H9 (cell line): ENCODE measurements around the gene MCM7. TPM values are rescaled to one million over a fixed set of nuclear protein-coding genes. Genes with fewer than 3 reads are reported as not detected.

Source experiments
- DNase-seq: peaks from one replicate; pipeline ENCODE4 v3.0.0-alpha.2; 2017
- H2AFZ ChIP-seq: one replicate; pipeline ENCODE4 v1.6.1; 2013; ENCODE audit warnings: mild to moderate bottlenecking, low read length, control low read depth, moderate library complexity
- H2AK5ac ChIP-seq: 2 replicates; pipeline ENCODE4 v1.6.1; 2013; ENCODE audit warnings: low read length, control low read depth, mixed read lengths; ENCODE audit not compliant: insufficient read length
- H2BK120ac ChIP-seq: one replicate; pipeline ENCODE4 v1.6.1; 2013; ENCODE audit warnings: low read depth, mild to moderate bottlenecking, low read length, control low read depth, inconsistent platforms; ENCODE audit not compliant: poor library complexity, severe bottlenecking
- H2BK12ac ChIP-seq: 2 replicates; pipeline ENCODE4 v1.6.1; 2013; ENCODE audit warnings: low read length, control low read depth, mixed read lengths, low read depth; ENCODE audit not compliant: insufficient read length
- H2BK15ac ChIP-seq: 2 replicates; pipeline ENCODE4 v1.6.1; 2013; ENCODE audit warnings: low read depth, low read length, control low read depth
- H2BK20ac ChIP-seq: one replicate; pipeline ENCODE4 v1.6.1; 2013; ENCODE audit warnings: low read depth, mild to moderate bottlenecking, low read length, control low read depth, inconsistent platforms; ENCODE audit not compliant: poor library complexity, severe bottlenecking
- H2BK5ac ChIP-seq: 2 replicates; pipeline ENCODE4 v1.6.1; 2013; ENCODE audit warnings: low read length, control low read depth, mixed read lengths; ENCODE audit not compliant: insufficient read length
- H3K14ac ChIP-seq: 2 replicates; pipeline ENCODE4 v1.6.1; 2013; ENCODE audit warnings: low read length, control low read depth; ENCODE audit not compliant: insufficient read depth
- H3K18ac ChIP-seq: 2 replicates; pipeline ENCODE4 v1.6.1; 2013; ENCODE audit warnings: low read depth, mild to moderate bottlenecking, mixed read lengths, low read length, control low read depth; ENCODE audit not compliant: insufficient read length
- H3K23ac ChIP-seq: 2 replicates; pipeline ENCODE4 v1.6.1; 2013; ENCODE audit warnings: low read length, control low read depth, mixed read lengths, low read depth; ENCODE audit not compliant: insufficient read length
- H3K23me2 ChIP-seq: 2 replicates; pipeline ENCODE4 v1.6.1; 2013; ENCODE audit warnings: low read depth, mild to moderate bottlenecking, mixed read lengths, low read length, control low read depth; ENCODE audit not compliant: insufficient read length, poor library complexity, severe bottlenecking
- H3K27ac ChIP-seq: 2 replicates; pipeline ENCODE4 v1.5.1; 2013; ENCODE audit warnings: low read length, control low read depth, mixed read lengths, low read depth; ENCODE audit not compliant: insufficient read length
- H3K27me3 ChIP-seq: 2 replicates; pipeline ENCODE4 v1.6.1; 2013; ENCODE audit warnings: low read length, control low read depth, inconsistent platforms; ENCODE audit not compliant: insufficient read depth
- H3K4ac ChIP-seq: 2 replicates; pipeline ENCODE4 v1.6.1; 2013; ENCODE audit warnings: low read depth, mild to moderate bottlenecking, control low read depth, inconsistent platforms, low read length, moderate library complexity
- H3K4me1 ChIP-seq: 2 replicates; pipeline ENCODE4 v1.6.1; 2013; ENCODE audit warnings: low read length, control low read depth, inconsistent platforms; ENCODE audit not compliant: insufficient read depth
- H3K4me2 ChIP-seq: 2 replicates; pipeline ENCODE4 v1.6.1; 2013; ENCODE audit warnings: low read length, control low read depth, mixed read lengths; ENCODE audit not compliant: insufficient read length, insufficient read depth
- H3K56ac ChIP-seq: 2 replicates; pipeline ENCODE4 v1.6.1; 2013; ENCODE audit warnings: low read depth, mild to moderate bottlenecking, mixed read lengths, low read length, control low read depth; ENCODE audit not compliant: insufficient read length
- H3K79me1 ChIP-seq: 2 replicates; pipeline ENCODE4 v1.6.1; 2013; ENCODE audit warnings: low read depth, mild to moderate bottlenecking, moderate library complexity, low read length, control low read depth, inconsistent platforms; ENCODE audit not compliant: insufficient read depth, poor library complexity, severe bottlenecking
- H3K79me2 ChIP-seq: 2 replicates; pipeline ENCODE4 v1.6.1; 2013; ENCODE audit warnings: low read length, control low read depth, inconsistent platforms; ENCODE audit not compliant: insufficient read depth
- H3K9ac ChIP-seq: 2 replicates; pipeline ENCODE4 v1.6.1; 2013; ENCODE audit warnings: low read length, control low read depth, mixed read lengths; ENCODE audit not compliant: insufficient read length; ENCODE audit errors: extremely low read depth
- H3K9me3 ChIP-seq: one replicate; pipeline ENCODE4 v1.6.1; 2013; ENCODE audit warnings: low read depth, low read length, inconsistent platforms; ENCODE audit not compliant: control insufficient read depth
- H3T11ph ChIP-seq: one replicate; pipeline ENCODE4 v1.6.1; 2013; ENCODE audit warnings: mild to moderate bottlenecking, low read length, control low read depth, inconsistent platforms
- H4K20me1 ChIP-seq: one replicate; pipeline ENCODE4 v1.6.1; 2013; ENCODE audit not compliant: control insufficient read depth, insufficient read length, insufficient read depth
- H4K5ac ChIP-seq: 2 replicates; pipeline ENCODE4 v1.6.1; 2013; ENCODE audit warnings: low read depth, mild to moderate bottlenecking, mixed read lengths, low read length, control low read depth; ENCODE audit not compliant: insufficient read length
- H4K8ac ChIP-seq: replicated peaks from 2 replicates; pipeline ENCODE4 v1.6.1; 2013; ENCODE audit warnings: low read length, control low read depth, mixed read lengths, low read depth; ENCODE audit not compliant: insufficient read length
- H4K91ac ChIP-seq: 2 replicates; pipeline ENCODE4 v1.6.1; 2013; ENCODE audit warnings: low read depth, mild to moderate bottlenecking, moderate library complexity, mixed read lengths, low read length, control low read depth; ENCODE audit not compliant: insufficient read length
- H3K27ac Mint-ChIP-seq, 3 experiments: 2 replicates in 2 of 3; 3 replicates in 1 of 3; pipeline ENCODE4 v1.8.0; 2020 to 2021; ENCODE audit warnings: mixed read lengths in 3 of 3, mild to moderate bottlenecking in 1 of 3, moderate library complexity in 1 of 3
- H3K27me3 Mint-ChIP-seq: 2 replicates; pipeline ENCODE4 v1.8.0; 2021; ENCODE audit warnings: low read depth, mild to moderate bottlenecking, moderate library complexity, mixed read lengths
- H3K36me3 Mint-ChIP-seq, 3 experiments: 2 replicates in 2 of 3; 3 replicates in 1 of 3; pipeline ENCODE4 v1.8.0; 2020 to 2021; ENCODE audit warnings: low read depth in 3 of 3, mixed read lengths in 3 of 3; ENCODE audit not compliant: insufficient read depth in 1 of 3
- H3K4me1 Mint-ChIP-seq, 2 experiments: 2 replicates each; pipeline ENCODE4 v1.8.0; 2020; ENCODE audit warnings: mixed read lengths in 2 of 2
- H3K4me3 Mint-ChIP-seq, 2 experiments: 2 replicates in 1 of 2; 3 replicates in 1 of 2; pipeline ENCODE4 v1.8.0; 2020 to 2021; ENCODE audit warnings: mild to moderate bottlenecking in 2 of 2, mixed read lengths in 2 of 2, moderate library complexity in 1 of 2
- H3K9me3 Mint-ChIP-seq, 2 experiments: 2 replicates in 1 of 2; 3 replicates in 1 of 2; pipeline ENCODE4 v1.8.0; 2020; ENCODE audit warnings: mild to moderate bottlenecking in 2 of 2, mixed read lengths in 2 of 2, moderate library complexity in 1 of 2
- CTCF ChIP-seq: fragments of 200-600 bp; sonication (generic); conservative IDR thresholded peaks from 3 replicates; pipeline ENCODE4 v1.8.0; 2021; ENCODE audit warnings: antibody characterized with exemption, mild to moderate bottlenecking
- WGBS: extraction: QIAGEN DNeasy Blood & Tissue Kit; methylation state at CpG from one replicate; pipeline ENCODE4 v1.1.7; 2013; ENCODE audit warnings: missing lambda C conversion rate, low lambda C conversion rate, mixed read lengths; ENCODE audit not compliant: insufficient read length; ENCODE audit errors: extremely low coverage; 5-methylcytosine and 5-hydroxymethylcytosine counted together
- total RNA-seq: library from RNA; stranded (reverse); gene quantifications from 2 replicates; pipeline ENCODE4 v1.2.1, GENCODE V29; 2021

MCM7 gene
- total RNA-seq, 1 experiment from 2014 or later: 390 TPM

GRCh38 chr7:100064162-100064561 lies 37.0 kb downstream of the MCM7 start:
- Histone ChIP-seq H3K56ac (no peak overlapping the region), H3K14ac (no peak overlapping the region), H3K18ac (no peak overlapping the region), H3T11ph (no peak overlapping the region), H2AK5ac (no peak overlapping the region), H3K23ac (no peak overlapping the region), H2BK120ac (no peak overlapping the region), H3K27ac (no peak overlapping the region), H2BK12ac (no peak overlapping the region), H3K9me3 (no peaks in the 10 kb centered on the region), H3K79me2 (no peaks in the 10 kb centered on the region), H3K4ac (no peak overlapping the region), H3K79me1 (no peaks in the 10 kb centered on the region), H3K4me1 (no peaks in the 10 kb centered on the region), H4K20me1 (no peaks in the 10 kb centered on the region), H2BK5ac (no peak overlapping the region), H4K5ac (no peak overlapping the region), H4K8ac (no peak overlapping the region), H2BK20ac (no peak overlapping the region), H2AFZ (no peak overlapping the region), H3K23me2 (no peaks in the 10 kb centered on the region), H3K4me2 (no peak overlapping the region), H4K91ac (no peak overlapping the region), H2BK15ac (no peak overlapping the region), H3K9ac (no peak overlapping the region), H3K27me3 (no peaks in the 10 kb centered on the region)
- Mint-ChIP-seq H3K27ac (no peak overlapping the region), H3K4me3 (no peak overlapping the region), H3K4me1 (no peaks in the 10 kb centered on the region), H3K36me3 (peaks cover 40 to 85% (median 60%) of the 10 kb centered on the region in 3 experiments), H3K27me3 (no peaks in the 10 kb centered on the region), H3K9me3 (no peaks in the 10 kb centered on the region; a peak in 1 of 5 replicates)
- TF ChIP-seq CTCF: no peak
- DNase-seq: no peak
- WGBS: no CpG with 5 or more reads among the region's 9 CpGs
